Right lobe of liver (tissue), 4 donors: ENCODE data around the gene OPA3.

Source experiments
- CTCF ChIP-seq, 4 donors: fragments of 200-600 bp in 3 of 4; fragments of 450-650 bp in 1 of 4; IDR thresholded peaks; one replicate each; pipeline versions ENCODE4 v1.5.1 to v1.8.0; 2016 to 2022; ENCODE audit warnings: antibody characterized with exemption in 4 of 4, mild to moderate bottlenecking in 2 of 4
- POLR2A ChIP-seq: fragments of 450-650 bp; IDR thresholded peaks from one replicate; pipeline ENCODE4 v1.6.1; 2017; ENCODE audit warnings: antibody characterized with exemption, mild to moderate bottlenecking
- donor health status: DM: no; HTN: no; CAD: no.
- donor health status: DM: no; HTN: no; CAD: no.
- donor health status: DM: no; HTN: yes; CAD: no.

- TF ChIP-seq CTCF (IDR thresholded peaks at IDR 0.05) (no peak), POLR2A (no peak)
Measured at GRCh38 chr19:45560686-45561085, 23.9 kb downstream of the OPA3 start.
